MM.1S (cell line): ENCODE measurements around the gene LAMB2.

ENCODE experiments used
- DNase-seq: peaks from one replicate; pipeline ENCODE4 v3.0.0-alpha.2; 2015
- H2AFZ ChIP-seq: fragments of 300-600 bp; sonication (generic); 2 replicates; pipeline ENCODE4 v1.6.0; 2016; ENCODE audit warnings: antibody characterized with exemption, low read length
- H3F3A ChIP-seq: fragments of 300-600 bp; sonication (generic); 2 replicates; pipeline ENCODE4 v1.6.1; 2016; ENCODE audit warnings: mild to moderate bottlenecking, antibody characterized with exemption, low read length, moderate library complexity, mixed read lengths; ENCODE audit not compliant: insufficient read depth
- H3K27ac ChIP-seq: fragments of 300-600 bp; sonication (generic); 2 replicates; pipeline ENCODE4 v1.5.1; 2016; ENCODE audit warnings: mild to moderate bottlenecking, low read length
- H3K27me3 ChIP-seq: fragments of 300-600 bp; sonication (generic); replicated peaks from 2 replicates; pipeline ENCODE4 v1.6.0; 2016; ENCODE audit warnings: low read length; ENCODE audit not compliant: insufficient read depth
- H3K36me3 ChIP-seq: fragments of 300-600 bp; sonication (generic); replicated peaks from 2 replicates; pipeline ENCODE4 v1.6.1; 2016; ENCODE audit warnings: mild to moderate bottlenecking, low read length, mixed read lengths; ENCODE audit not compliant: insufficient read depth
- H3K4me1 ChIP-seq: fragments of 300-600 bp; sonication (generic); 2 replicates; pipeline ENCODE4 v1.6.1; 2016; ENCODE audit warnings: low read length, mixed read lengths
- H3K4me2 ChIP-seq: fragments of 300-600 bp; sonication (generic); 2 replicates; pipeline ENCODE4 v1.6.0; 2016; ENCODE audit warnings: low read depth, low read length
- H3K4me3 ChIP-seq: fragments of 300-600 bp; sonication (generic); 2 replicates; pipeline ENCODE4 v1.5.1; 2016; ENCODE audit warnings: low read length, mixed read lengths
- H3K79me2 ChIP-seq: fragments of 300-600 bp; sonication (generic); 2 replicates; pipeline ENCODE4 v1.6.1; 2016; ENCODE audit warnings: mixed run types, low read length, mixed read lengths
- H3K9ac ChIP-seq: fragments of 300-600 bp; sonication (generic); 2 replicates; pipeline ENCODE4 v1.6.1; 2016; ENCODE audit warnings: low read length, mixed read lengths
- H3K9me2 ChIP-seq: fragments of 300-600 bp; sonication (generic); replicated peaks from 2 replicates; pipeline ENCODE4 v1.6.1; 2016; ENCODE audit warnings: mild to moderate bottlenecking, low read length, mixed read lengths; ENCODE audit not compliant: insufficient read depth
- H3K9me3 ChIP-seq: fragments of 300-600 bp; sonication (generic); replicated peaks from 2 replicates; pipeline ENCODE4 v1.6.1; 2016; ENCODE audit warnings: mild to moderate bottlenecking, low read length, mixed read lengths; ENCODE audit not compliant: insufficient read depth
- H4K20me1 ChIP-seq: fragments of 300-600 bp; sonication (generic); 2 replicates; pipeline ENCODE4 v1.6.1; 2016; ENCODE audit warnings: mild to moderate bottlenecking, low read length, moderate library complexity, mixed read lengths; ENCODE audit not compliant: insufficient read depth
- EZH2 ChIP-seq: fragments of 300-600 bp; sonication (generic); optimal IDR thresholded peaks from 2 replicates; pipeline ENCODE3; 2017; ENCODE audit warnings: low read depth, mild to moderate bottlenecking, antibody characterized with exemption, low read length, mixed read lengths
- EZH2phosphoT487 ChIP-seq: fragments of 300-600 bp; sonication (generic); IDR thresholded peaks from 2 replicates; pipeline ENCODE4 v1.6.1; 2018; ENCODE audit warnings: antibody characterized with exemption, low read length
- TF ChIP-seq, protein P1 (sequence below): fragments of 300-600 bp; sonication (generic); IDR thresholded peaks from 2 replicates; pipeline ENCODE4 v1.5.1; 2016; ENCODE audit warnings: antibody characterized with exemption, low read length, mixed read lengths

LAMB2 gene

DNA sequence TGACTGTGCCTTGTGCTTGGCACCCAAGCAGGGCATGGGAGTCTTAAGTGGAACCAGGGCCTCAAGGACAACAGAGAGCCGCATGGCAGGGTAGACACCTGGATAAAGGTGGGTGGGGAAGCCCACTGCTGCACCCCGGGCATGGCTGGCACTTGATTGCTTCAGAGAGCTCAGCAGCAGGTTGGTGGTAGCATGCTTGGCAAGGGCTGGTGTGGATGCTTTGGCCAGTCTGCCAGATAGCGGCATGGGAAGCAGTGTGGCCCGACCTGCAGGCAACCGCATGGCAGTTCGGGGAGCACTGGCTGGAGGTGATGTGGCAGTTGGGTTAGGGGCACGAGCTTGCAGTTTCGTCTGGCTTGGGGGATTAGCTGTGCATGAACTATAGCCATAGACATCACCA lies 30.8 kb upstream of the LAMB2 start:
- Histone ChIP-seq H3F3A (0 out of 2 replicates have a peak, but pooled peaks cover 3% of the 10 kb centered on the region), H3K9me3 (no peaks in the 10 kb centered on the region), H3K36me3 (no peaks in the 10 kb centered on the region; the same call in 1 of the 2 replicates), H3K4me1 (peaks cover 5% of the 10 kb centered on the region; the same call in 1 of the 2 replicates), H3K9ac (no peak overlapping the region), H3K79me2 (peaks cover 15% of the 10 kb centered on the region), H2AFZ (no peak overlapping the region), H3K4me2 (no peak overlapping the region), H3K4me3 (no peak overlapping the region), H4K20me1 (no peaks in the 10 kb centered on the region), H3K27ac (no peak overlapping the region), H3K27me3 (no peaks in the 10 kb centered on the region), H3K9me2 (no peaks in the 10 kb centered on the region)
- TF ChIP-seq EZH2phosphoT487 (no peak), EZH2 (no peak)
- TF ChIP-seq, protein P1, sequence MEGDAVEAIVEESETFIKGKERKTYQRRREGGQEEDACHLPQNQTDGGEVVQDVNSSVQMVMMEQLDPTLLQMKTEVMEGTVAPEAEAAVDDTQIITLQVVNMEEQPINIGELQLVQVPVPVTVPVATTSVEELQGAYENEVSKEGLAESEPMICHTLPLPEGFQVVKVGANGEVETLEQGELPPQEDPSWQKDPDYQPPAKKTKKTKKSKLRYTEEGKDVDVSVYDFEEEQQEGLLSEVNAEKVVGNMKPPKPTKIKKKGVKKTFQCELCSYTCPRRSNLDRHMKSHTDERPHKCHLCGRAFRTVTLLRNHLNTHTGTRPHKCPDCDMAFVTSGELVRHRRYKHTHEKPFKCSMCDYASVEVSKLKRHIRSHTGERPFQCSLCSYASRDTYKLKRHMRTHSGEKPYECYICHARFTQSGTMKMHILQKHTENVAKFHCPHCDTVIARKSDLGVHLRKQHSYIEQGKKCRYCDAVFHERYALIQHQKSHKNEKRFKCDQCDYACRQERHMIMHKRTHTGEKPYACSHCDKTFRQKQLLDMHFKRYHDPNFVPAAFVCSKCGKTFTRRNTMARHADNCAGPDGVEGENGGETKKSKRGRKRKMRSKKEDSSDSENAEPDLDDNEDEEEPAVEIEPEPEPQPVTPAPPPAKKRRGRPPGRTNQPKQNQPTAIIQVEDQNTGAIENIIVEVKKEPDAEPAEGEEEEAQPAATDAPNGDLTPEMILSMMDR = no peak
- DNase-seq = no peak

- no peak for TF ChIP-seq EZH2
- TF ChIP-seq, protein P1 = no peak
- TF ChIP-seq EZH2phosphoT487 = no peak
- no peak overlapping the region for H3K4me3 ChIP-seq
- no peak overlapping the region for H3K9ac ChIP-seq
- H4K20me1 ChIP-seq = no peaks in the 10 kb centered on the region
- H3K9me3 ChIP-seq = no peaks in the 10 kb centered on the region
- H3K9me2 ChIP-seq = no peaks in the 10 kb centered on the region
- no peak overlapping the region for H2AFZ ChIP-seq
- 0 out of 2 replicates have a peak, but pooled peaks cover 3% of the 10 kb centered on the region for H3F3A ChIP-seq
- no peaks in the 10 kb centered on the region for H3K27me3 ChIP-seq
- no peak overlapping the region for H3K4me2 ChIP-seq
- H3K36me3 ChIP-seq = no peaks in the 10 kb centered on the region; the same call in 1 of the 2 replicates
- peaks cover 5% of the 10 kb centered on the region; the same call in 1 of the 2 replicates for H3K4me1 ChIP-seq
- H3K27ac ChIP-seq = no peak overlapping the region
- peaks cover 15% of the 10 kb centered on the region for H3K79me2 ChIP-seq
- no peak for DNase-seq
Measured at GRCh38 chr3:49162751-49163419, 30.0 kb upstream of the LAMB2 start.

DNA sequence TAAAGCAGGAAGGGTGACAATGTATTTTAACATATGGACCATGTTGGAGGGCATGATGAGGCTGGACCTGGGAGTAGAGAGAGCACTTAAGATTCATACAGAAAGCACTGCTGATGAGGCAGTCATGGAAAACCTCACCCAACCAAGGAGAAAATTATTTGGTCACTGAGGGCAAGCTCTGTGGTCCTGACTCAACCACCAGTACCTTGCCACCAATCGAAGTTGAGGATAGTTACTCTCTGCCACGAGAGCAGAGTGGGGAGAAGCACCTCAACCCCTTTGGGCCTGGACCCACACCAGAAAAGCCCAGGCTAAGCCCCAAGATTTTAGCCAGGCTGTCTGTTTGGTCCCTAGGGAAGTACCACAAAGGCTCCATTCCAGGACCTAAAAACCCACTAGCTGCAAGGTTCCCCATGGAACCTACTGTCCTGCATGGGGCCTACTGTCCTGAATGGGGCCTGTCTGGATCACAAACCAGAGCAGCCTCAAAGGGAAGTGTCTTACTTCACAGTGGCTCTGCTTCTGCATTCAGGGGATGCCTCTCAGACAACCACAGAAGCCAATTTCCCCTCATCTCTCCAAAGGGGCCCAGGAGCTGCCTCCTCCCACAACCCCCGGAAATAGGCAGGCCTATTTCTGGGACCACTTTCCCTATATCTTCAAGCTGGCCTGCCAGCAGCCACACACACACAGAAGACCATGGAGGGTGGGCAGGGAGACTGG lies 29.1 kb upstream of the LAMB2 start:
- Histone ChIP-seq H3K36me3 (no peaks in the 10 kb centered on the region; the same call in 1 of the 2 replicates), H3K27me3 (no peaks in the 10 kb centered on the region), H3K9me3 (no peaks in the 10 kb centered on the region), H3K4me1 (peaks cover 5% of the 10 kb centered on the region; the same call in 1 of the 2 replicates), H4K20me1 (no peaks in the 10 kb centered on the region), H3K9me2 (no peaks in the 10 kb centered on the region), H3K4me2 (no peak overlapping the region), H2AFZ (no peak overlapping the region), H3F3A (0 out of 2 replicates have a peak, but pooled peaks cover 3% of the 10 kb centered on the region), H3K4me3 (no peak overlapping the region), H3K79me2 (peaks cover 15% of the 10 kb centered on the region), H3K9ac (no peak overlapping the region), H3K27ac (no peak overlapping the region)
- DNase-seq = no peak
- TF ChIP-seq EZH2phosphoT487 (no peak), EZH2 (no peak)
- TF ChIP-seq, protein P1 = no peak
